Left renal cortex interstitium (tissue), 4 donors: Measurements from ENCODE around the gene COL24A1. TPM values are rescaled to one million over a fixed set of nuclear protein-coding genes. Genes with fewer than 3 reads are reported as not detected.
"Not testable (repeated sequence)": the region's sequence is repeated elsewhere in the genome, so short reads cannot be mapped to it uniquely, and the experiment has no call there.

Source experiments
- DNase-seq, 4 donors: peaks; one replicate each; pipeline ENCODE4 v3.0.0-alpha.2; 2013; ENCODE audit warnings: low read depth in 4 of 4, low spot score in 2 of 4, missing footprints in 1 of 4
- polyA plus RNA-seq, 4 donors: library from polyadenylated mRNA; unstranded; fragments of 120-200 nt; gene quantifications; one replicate each; pipeline ENCODE4 v1.2.1, GENCODE V29; 2013; ENCODE audit not compliant: insufficient read length in 4 of 4

The COL24A1 gene
- polyA plus RNA-seq, 4 donors: 1.6 to 2.4 (median 1.8) TPM

- DNase-seq: no peak
Measured at GRCh38 chr1:86000601-86001000, 156.0 kb downstream of the COL24A1 start.

- DNase-seq: no peak
Measured at GRCh38 chr1:85998105-85998855, 158.3 kb downstream of the COL24A1 start.

GRCh38 chr1:85992791-85993190, 163.8 kb downstream of the COL24A1 start:
- DNase-seq: no peak

GRCh38 chr1:85991261-85991660, 165.3 kb downstream of the COL24A1 start:
- no peak for DNase-seq

- DNase-seq: no peak
Measured at GRCh38 chr1:85984636-85985035, 171.9 kb downstream of the COL24A1 start.

DNA sequence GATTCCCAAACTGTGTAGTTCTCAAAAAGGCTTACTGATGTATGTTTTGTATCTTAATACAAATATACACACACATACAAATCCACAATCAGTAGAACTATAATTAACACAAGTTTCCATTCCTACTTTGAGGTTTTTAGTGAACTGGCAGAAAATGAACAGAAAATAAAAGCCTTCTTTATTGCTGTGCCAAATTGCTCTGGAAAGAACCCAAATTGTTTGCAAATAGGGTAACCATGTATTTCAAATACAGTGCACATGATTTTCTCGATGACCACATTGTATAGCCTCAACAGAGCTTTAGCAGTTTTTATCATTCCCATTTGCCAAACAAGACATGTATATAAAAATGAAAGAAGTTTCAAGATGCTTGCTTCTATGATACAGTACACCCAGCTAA, 173.3 kb downstream of the COL24A1 start:
- DNase-seq: no peak

DNA sequence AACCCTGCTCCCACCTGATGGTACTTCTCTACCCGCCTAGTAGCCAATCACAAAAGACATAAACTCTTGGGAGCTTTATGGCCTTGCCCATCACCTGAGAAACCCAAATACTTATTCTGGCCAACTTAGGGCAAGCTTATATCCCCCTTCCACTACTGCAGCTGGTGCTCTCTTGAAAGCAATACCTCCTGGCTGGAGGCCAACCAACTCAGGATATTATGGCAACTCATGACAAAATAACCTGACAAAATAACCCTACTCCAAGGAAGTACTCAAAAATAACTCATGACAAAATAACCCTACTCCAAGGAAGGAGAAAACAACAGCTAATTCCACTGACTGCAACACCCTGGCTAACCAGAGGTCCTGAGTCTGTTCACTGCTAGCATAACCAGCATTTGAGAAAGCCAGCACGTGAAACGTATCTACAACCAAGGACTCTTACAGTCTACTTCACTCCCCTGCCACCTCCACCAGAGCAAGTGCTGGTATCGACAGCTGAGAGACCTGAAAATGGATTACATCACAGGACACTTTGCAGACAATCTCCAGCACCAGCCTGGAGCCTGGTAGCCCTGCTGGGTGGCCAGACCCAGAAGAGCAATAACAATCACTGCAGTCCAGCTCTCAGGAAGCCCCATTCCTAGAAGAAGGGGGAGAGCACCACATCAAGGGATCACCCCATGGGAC, 179.9 kb downstream of the COL24A1 start:
- DNase-seq: no peak

DNA sequence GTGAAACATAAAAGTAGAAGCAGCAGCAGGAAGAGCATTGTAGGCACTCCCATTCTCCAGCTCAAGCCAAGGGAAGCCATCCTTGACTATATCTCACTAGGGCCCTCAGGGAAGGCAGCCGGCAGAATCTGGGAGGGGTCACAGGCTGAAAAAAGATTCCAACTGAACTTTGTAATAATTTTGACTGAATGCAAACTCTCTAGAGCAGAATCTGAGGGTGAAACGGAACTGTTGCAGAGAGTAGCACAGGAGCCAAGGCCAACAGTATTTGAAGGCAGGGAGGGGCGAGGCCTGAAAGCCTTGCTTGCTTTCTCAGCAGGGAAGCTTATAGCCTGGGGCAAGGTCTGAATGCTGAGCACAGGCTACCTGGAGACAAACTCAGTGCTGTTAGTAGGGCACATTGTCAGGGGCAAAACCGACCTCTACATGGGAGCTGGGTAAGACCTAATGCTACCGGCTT, 180.6 kb downstream of the COL24A1 start:
- DNase-seq: no peak

DNA sequence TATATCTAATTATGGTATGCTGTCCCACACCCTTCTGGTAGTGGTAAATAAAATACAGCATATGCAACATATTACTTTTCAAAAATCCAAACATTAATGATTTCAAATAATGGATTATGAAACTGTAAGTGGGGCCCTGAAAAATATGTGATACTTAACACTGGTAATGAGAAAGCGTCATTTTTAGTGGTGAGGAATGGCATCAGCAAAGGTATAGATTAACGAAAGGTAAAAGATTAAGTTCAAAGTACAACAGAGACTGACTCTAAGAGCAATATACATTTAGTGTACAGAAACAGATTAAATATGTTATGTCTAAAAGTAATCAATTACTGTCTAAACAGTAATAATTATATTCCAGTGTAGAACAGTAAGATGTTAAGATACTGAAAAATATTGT, 194.1 kb downstream of the COL24A1 start:
- DNase-seq: no peak

- no peak for DNase-seq
Measured at GRCh38 chr1:85957760-85958159, 198.8 kb downstream of the COL24A1 start.

- DNase-seq: not testable (repeated sequence)
Measured at GRCh38 chr1:85955218-85955617, 201.4 kb downstream of the COL24A1 start.

GRCh38 chr1:85952460-85952859, 204.1 kb downstream of the COL24A1 start:
- DNase-seq: no peak

DNA sequence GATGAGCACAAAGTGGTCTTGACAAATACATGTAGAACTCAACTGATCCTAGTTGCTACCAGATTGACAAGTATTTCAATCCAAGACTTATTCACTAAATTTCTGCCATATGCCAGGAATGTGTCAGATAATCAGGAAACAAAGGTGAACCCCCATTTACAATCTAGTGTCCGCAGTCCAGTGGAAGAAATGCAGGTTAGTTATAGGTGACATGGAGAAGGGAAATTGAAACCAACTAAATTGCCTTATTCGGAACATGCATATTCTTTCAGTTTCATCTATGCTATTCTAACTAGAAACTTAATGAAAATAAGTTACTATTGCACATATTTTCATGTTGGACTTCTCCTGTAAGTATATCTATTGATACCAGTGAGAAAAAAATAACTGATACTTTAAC, 209.4 kb downstream of the COL24A1 start:
- no peak for DNase-seq

- no peak for DNase-seq
Measured at GRCh38 chr1:85943945-85944344, 212.6 kb downstream of the COL24A1 start.

DNA sequence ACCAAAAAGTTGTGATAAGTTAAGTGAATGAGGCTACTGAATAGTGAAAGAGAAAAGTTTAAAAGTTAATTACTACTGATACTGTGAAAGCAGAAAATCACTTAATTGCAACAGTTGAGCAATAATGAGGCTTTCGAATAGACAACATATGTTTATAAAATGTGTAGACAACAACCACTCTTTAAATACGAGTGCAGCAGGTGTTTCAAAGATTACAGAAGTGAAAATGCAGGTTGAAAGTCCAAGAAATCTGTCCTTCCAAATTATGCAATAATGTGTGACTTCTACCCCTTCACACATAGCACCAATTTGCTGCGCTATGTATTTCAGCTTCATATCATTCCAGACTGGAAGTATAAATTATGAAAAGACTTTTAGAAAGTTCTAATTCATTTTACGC, 213.0 kb downstream of the COL24A1 start:
- no peak for DNase-seq

- DNase-seq: no peak
Measured at GRCh38 chr1:85940656-85941306, 215.8 kb downstream of the COL24A1 start.

DNA sequence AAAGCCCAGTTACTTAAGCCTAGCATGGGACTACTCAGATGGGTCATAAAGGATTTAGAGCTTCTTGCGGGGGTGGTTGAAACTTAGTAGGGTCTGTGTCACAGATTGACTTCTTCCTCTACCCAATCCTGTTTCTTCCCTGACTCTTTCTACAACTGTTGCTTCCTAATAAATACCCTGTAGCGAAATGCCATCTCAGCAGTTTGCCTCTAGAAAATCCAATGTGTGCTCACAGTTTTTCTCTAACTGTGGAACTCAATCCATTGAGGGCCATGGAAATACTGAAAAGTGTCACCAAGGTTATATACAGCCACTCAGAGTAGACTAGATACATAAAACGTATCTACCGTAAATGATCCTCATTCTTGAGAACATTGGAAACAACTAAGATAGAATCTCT, 217.7 kb downstream of the COL24A1 start:
- no peak for DNase-seq

GRCh38 chr1:85936470-85936869, 220.1 kb downstream of the COL24A1 start:
- no peak for DNase-seq

GRCh38 chr1:85936057-85936456, 220.5 kb downstream of the COL24A1 start:
- no peak for DNase-seq

DNA sequence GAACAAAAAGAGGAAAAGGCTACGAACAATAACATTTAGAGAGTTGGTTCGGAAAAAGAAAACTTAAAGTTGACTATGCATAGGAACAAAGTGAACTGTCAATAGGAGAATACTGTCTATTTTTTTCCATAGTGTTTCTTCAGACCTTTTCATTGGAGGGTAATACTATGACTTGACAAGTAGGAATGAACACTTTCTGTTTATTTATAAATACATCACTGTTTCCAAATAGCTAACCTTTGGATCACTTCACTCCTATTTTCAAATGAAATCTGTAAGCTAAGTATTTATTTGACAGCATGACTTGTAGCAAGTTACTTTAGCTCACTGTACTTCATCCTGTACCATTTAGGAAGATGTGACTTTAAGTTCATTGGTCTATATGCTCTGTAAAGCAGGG, 221.3 kb downstream of the COL24A1 start:
- DNase-seq: no peak

- DNase-seq: no peak
Measured at GRCh38 chr1:85934516-85934915, 222.1 kb downstream of the COL24A1 start.

DNA sequence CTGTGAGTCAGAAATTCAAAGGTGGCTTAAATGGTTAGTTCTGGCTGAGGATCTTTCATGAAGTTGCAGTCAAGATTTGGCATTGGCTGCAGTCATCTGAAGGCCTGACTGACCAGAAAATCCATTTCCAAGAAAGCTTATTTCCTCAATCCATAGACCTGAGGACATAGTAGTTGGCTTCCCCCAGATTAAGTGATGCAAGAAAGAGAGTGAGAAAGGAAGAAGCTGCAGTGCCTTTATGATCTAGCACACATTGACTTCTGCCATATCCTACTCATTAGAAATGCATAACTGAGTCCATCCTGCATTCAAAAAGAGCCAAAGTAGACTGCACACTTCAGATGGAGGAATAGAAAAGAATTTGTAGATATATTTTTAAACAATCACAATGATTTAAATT, 222.6 kb downstream of the COL24A1 start:
- no peak for DNase-seq
